GM12892 (cell line): ENCODE results near the gene ITGA7.

ENCODE experiments used
- DNase-seq: peaks from one replicate; pipeline ENCODE4 v3.0.0; 2011; ENCODE audit not compliant: insufficient read length
- FAIRE-seq: peaks from 2 replicates; lab custom pipeline; 2011; peaks lifted over from hg19 to GRCh38; lab: Jason Lieb, UNC
- POLR2A ChIP-seq: IDR thresholded peaks from 2 replicates; pipeline ENCODE4 v1.6.1; 2011; ENCODE audit warnings: low read depth, low read length, control low read depth
- POLR2AphosphoS5 ChIP-seq: IDR thresholded peaks from 2 replicates; pipeline ENCODE4 v1.6.1; 2011; ENCODE audit warnings: low read depth, low read length, control low read depth
- TAF1 ChIP-seq: IDR thresholded peaks from 2 replicates; pipeline ENCODE4 v1.6.1; 2011; ENCODE audit warnings: low read depth, mild to moderate bottlenecking, control low read depth, low read length, borderline replicate concordance

ITGA7 gene

DNA sequence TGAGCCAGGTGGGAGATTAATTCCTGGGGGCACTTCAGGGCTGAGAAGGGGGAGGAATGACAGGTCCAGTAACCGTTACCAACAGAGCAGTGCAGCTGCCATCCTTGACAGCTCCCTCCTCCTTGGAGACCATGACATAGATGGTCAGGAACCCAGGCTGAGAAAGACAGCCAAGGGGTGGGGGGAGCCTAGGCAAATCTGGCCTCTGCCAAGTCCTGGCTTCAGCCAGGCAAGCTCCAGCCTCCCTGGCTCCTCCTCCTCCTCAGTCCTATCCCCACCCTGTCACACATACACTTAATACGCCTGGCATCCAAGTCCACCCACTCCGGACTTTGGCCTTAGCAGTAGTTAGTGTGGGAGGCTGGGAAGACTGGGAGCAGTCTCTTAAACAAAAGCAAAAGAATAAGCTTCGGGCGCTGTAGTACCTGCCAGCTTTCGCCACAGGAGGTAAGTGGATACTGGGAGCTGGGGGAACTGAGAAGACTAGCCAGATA lies 12.4 kb upstream of the ITGA7 start, which contains the start of gene RDH5:
RDH5 (plus strand) TSS at position 323 of the 494 bp plus-strand sequence. CDS start 792 bp downstream, outside the sequence.
- no peak for DNase-seq
- TF ChIP-seq POLR2A (no peak), POLR2AphosphoS5 (no peak), TAF1 (no peak)
- no peak for FAIRE-seq

DNA sequence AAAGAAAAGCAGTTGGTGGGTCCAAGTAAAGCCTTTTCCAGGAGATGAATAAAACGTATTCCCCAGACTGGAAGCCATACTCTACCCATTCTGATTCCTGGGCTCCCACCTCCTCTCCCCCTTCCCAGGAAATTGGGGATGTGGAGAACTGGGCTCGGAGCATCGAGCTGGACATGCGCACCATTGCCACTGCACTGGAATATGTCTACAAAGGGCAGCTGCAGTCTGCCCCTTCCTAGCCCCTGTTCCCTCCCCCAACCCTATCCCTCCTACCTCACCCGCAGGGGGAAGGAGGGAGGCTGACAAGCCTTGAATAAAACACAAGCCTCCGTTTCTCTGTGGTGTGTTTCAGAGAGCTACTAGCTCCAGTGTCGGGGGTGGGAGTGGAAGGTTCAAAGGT lies 11.7 kb upstream of the ITGA7 start:
- no peak for TF ChIP-seq POLR2AphosphoS5
- no peak for TF ChIP-seq POLR2A
- TF ChIP-seq TAF1 = no peak
- FAIRE-seq = no peak

GRCh38 chr12:55718624-55719275 lies 11.0 kb upstream of the ITGA7 start:
- DNase-seq (no peak), FAIRE-seq (no peak)
- TF ChIP-seq POLR2AphosphoS5 (no peak), TAF1 (no peak), POLR2A (no peak)

More for the DNA sequence above, 11.7 kb upstream of the ITGA7 start:
- DNase-seq = no peak

GRCh38 chr12:55718015-55718414 lies 10.3 kb upstream of the ITGA7 start:
- DNase-seq (no peak), FAIRE-seq (no peak)
- TF ChIP-seq POLR2A (no peak), TAF1 (no peak), POLR2AphosphoS5 (no peak)

- FAIRE-seq (no peak), DNase-seq (no peak)
- no peak for TF ChIP-seq TAF1
- no peak for TF ChIP-seq POLR2A
- no peak for TF ChIP-seq POLR2AphosphoS5
These were observed 9.6 kb upstream of the ITGA7 start for GRCh38 chr12:55717011-55718007.

DNA sequence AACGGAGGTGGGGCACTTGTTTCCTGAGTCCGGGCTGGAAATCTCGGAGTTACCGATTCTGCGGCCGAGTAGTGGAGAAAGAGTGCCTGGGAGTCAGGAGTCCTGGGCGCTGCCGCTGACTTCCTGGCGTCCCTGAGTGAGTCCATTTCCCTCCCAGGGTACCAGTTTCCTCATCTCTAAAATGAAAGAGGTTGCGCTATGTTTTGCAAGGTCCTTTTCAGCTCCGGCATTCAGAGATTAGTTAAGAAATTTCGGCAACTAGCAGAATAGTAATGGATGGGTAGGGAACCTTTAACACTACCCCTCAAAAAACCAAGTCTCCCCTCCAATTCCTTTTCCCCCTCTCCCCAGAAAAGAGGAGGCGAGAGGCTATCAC lies 8.9 kb upstream of the ITGA7 start:
- DNase-seq = no peak
- no peak for TF ChIP-seq TAF1
- no peak for TF ChIP-seq POLR2A
- TF ChIP-seq POLR2AphosphoS5 = no peak
- FAIRE-seq = peak; percentile 17

- peak; percentile 85 for FAIRE-seq
These were observed 8.3 kb upstream of the ITGA7 start, which contains the start of gene BLOC1S1 for GRCh38 chr12:55715833-55716581. Gene BLOC1S1 (plus strand): TSS chr12:55716046. CDS start chr12:55716052, 6 bp downstream.

GRCh38 chr12:55715169-55715764 lies 7.6 kb upstream of the ITGA7 start:
- TF ChIP-seq TAF1 (no peak), POLR2AphosphoS5 (no peak), POLR2A (no peak)
- FAIRE-seq (no peak), DNase-seq (no peak)

More at GRCh38 chr12:55715833-55716581, 8.3 kb upstream of the ITGA7 start, which contains the start of gene BLOC1S1:
- peak; percentile 97 for DNase-seq
- TF ChIP-seq TAF1 (peak; percentile 34; the same call in 1 of the 2 replicates), POLR2A (peak; percentile 52), POLR2AphosphoS5 (peak; percentile 44; the same call in 1 of the 2 replicates)

GRCh38 chr12:55713721-55714120 lies 6.0 kb upstream of the ITGA7 start:
- FAIRE-seq = no peak
- no peak for DNase-seq
- no peak for TF ChIP-seq POLR2AphosphoS5

- DNase-seq (no peak), FAIRE-seq (no peak)
- no peak for TF ChIP-seq POLR2A
- no peak for TF ChIP-seq POLR2AphosphoS5
- TF ChIP-seq TAF1 = no peak
These were observed 5.2 kb upstream of the ITGA7 start for GRCh38 chr12:55712700-55713415.
